HUES6 (cell line): ENCODE results near the gene CD4.

Source experiments
- H3K27ac ChIP-seq: 2 replicates; pipeline ENCODE4 v1.7.0; 2013; ENCODE audit warnings: low read depth, mild to moderate bottlenecking, low read length, inconsistent platforms
- H3K27me3 ChIP-seq: 2 replicates; pipeline ENCODE4 v1.6.1; 2013; ENCODE audit warnings: low read length; ENCODE audit not compliant: control insufficient read depth, insufficient read depth
- H3K36me3 ChIP-seq: 2 replicates; pipeline ENCODE4 v1.6.1; 2013; ENCODE audit warnings: low read length; ENCODE audit not compliant: control insufficient read depth, insufficient read depth
- H3K4me1 ChIP-seq: 2 replicates; pipeline ENCODE4 v1.6.1; 2013; ENCODE audit warnings: low read length; ENCODE audit not compliant: control insufficient read depth, insufficient read depth
- H3K4me3 ChIP-seq: 2 replicates; pipeline ENCODE4 v1.5.1; 2013; ENCODE audit warnings: low read depth, low read length
- H3K9ac ChIP-seq: one replicate; pipeline ENCODE4 v1.6.1; 2013; ENCODE audit warnings: mild to moderate bottlenecking, low read length
- H3K9me3 ChIP-seq: 2 replicates; pipeline ENCODE4 v1.6.1; 2013; ENCODE audit warnings: low read depth, low read length; ENCODE audit not compliant: control insufficient read depth, insufficient read depth

CD4 gene

DNA sequence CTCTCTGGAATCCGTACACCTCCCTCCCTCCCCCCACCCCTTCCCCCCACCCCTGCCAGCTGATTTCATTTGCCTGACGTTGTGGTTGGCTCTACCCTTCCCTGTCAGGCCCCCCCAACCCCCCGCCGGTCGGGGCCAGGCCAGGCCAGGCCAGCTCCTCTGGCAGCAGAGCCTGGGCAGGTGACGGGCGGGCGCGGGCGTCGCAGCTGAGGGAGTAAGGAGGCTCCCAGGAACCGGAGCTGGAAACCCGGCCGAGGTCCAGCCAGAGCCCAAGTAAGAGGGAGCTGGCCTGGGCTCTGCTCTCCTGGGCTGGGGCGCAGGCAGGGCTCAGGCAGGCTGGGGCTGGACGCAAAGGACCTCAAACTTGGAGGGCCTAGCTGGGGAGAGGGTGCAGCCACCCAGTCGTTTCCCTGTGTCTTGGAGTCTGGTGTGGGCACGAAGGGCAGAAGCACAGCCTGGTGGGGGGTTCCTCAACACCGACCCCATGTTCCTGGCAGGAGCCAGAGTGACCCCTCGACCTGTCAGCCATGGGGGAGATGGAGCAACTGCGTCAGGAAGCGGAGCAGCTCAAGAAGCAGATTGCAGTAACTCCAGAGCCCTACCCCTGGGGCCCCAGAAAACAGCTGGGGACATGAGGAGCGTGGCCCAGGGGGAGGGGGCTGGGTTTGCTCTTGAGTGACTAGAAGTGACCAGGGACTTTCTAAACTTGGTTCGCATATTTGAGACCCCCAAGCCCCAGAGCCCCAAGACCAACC is 51.6 kb downstream of the CD4 start, which contains the start of gene GNB3:
TSS of gene GNB3 (plus strand) at position 165 of the 755 bp plus-strand sequence. CDS start at position 528, 363 bp downstream.
- Histone ChIP-seq H3K9me3 (no peaks in the 10 kb centered on the region), H3K27me3 (no peaks in the 10 kb centered on the region), H3K4me1 (0 out of 2 replicates have a peak, but pooled peaks cover 2% of the 10 kb centered on the region), H3K4me3 (no peak within 1 kb of the TSS), H3K36me3 (peaks cover 76% of the 10 kb centered on the region), H3K27ac (no peak within 1 kb of the TSS), H3K9ac (no peak within 1 kb of the TSS)

DNA sequence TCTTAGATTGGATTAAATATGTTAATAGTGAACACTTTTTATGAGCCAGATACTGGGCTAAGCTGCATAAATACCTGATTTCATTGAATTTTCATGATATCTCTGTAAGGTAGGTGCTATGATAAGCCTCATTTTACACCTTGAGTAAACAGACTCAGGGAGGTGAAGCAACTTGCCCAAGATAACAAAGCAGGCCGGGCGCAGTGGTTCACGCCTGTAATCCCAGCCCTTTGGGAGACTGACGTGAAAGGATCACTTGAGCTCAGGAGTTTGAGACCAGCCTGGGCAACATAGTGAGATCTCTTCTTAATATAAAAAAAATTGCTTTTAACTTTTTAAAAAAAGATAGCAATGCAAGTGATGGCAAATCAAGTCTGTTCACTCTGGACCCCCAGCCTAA is 52.7 kb downstream of the CD4 start:
- Histone ChIP-seq H3K4me3 (no peak overlapping the region), H3K4me1 (0 out of 2 replicates have a peak, but pooled peaks cover 2% of the 10 kb centered on the region), H3K36me3 (peaks cover 77% of the 10 kb centered on the region), H3K27ac (no peak overlapping the region), H3K9me3 (no peaks in the 10 kb centered on the region), H3K27me3 (no peaks in the 10 kb centered on the region), H3K9ac (no peak overlapping the region)

DNA sequence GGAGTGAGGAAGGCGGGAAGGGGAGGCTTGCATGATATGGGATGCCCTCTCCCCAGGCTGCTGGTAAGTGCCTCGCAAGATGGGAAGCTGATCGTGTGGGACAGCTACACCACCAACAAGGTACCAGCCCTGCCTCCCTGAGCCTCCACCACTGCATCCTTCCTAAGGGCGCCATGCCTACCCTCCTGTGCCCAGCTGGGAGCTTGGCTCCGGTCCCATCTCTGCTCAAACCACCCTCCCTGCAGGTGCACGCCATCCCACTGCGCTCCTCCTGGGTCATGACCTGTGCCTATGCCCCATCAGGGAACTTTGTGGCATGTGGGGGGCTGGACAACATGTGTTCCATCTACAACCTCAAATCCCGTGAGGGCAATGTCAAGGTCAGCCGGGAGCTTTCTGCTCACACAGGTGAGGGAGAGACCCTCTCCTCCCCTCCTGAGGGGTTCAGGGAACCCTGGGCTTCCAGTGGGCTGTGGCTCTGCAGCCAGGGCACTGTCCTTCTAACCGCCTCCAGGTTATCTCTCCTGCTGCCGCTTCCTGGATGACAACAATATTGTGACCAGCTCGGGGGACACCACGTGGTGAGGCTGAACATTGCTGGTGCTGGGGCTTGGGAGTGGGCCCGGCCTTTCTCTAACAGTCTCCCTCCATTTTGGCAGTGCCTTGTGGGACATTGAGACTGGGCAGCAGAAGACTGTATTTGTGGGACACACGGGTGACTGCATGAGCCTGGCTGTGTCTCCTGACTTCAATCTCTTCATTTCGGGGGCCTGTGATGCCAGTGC is 54.0 kb downstream of the CD4 start:
- Histone ChIP-seq H3K36me3 (peaks cover 75% of the 10 kb centered on the region), H3K4me1 (0 out of 2 replicates have a peak, but pooled peaks cover 2% of the 10 kb centered on the region), H3K9me3 (no peaks in the 10 kb centered on the region), H3K27ac (no peak overlapping the region), H3K9ac (no peak overlapping the region), H3K4me3 (no peak overlapping the region), H3K27me3 (no peaks in the 10 kb centered on the region)

DNA sequence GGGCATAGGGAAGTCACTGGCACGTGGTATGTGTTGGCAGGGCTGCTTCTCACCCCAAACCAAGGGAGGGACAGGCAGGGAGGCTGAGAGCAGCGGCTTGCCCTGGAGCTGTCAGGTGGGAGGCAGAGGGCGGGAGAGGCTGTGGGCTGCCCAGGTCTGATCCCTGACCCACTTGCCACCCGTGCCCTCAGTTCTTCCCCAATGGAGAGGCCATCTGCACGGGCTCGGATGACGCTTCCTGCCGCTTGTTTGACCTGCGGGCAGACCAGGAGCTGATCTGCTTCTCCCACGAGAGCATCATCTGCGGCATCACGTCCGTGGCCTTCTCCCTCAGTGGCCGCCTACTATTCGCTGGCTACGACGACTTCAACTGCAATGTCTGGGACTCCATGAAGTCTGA is 56.1 kb downstream of the CD4 start:
- H3K4me3 ChIP-seq, result no peak overlapping the region
- H3K27me3 ChIP-seq, result no peaks in the 10 kb centered on the region
- H3K9me3 ChIP-seq, result no peaks in the 10 kb centered on the region
- H3K4me1 ChIP-seq, result 0 out of 2 replicates have a peak, but pooled peaks cover 5% of the 10 kb centered on the region
- H3K36me3 ChIP-seq, result peaks cover 75% of the 10 kb centered on the region
- H3K27ac ChIP-seq, result no peak overlapping the region
- H3K9ac ChIP-seq, result no peak overlapping the region

DNA sequence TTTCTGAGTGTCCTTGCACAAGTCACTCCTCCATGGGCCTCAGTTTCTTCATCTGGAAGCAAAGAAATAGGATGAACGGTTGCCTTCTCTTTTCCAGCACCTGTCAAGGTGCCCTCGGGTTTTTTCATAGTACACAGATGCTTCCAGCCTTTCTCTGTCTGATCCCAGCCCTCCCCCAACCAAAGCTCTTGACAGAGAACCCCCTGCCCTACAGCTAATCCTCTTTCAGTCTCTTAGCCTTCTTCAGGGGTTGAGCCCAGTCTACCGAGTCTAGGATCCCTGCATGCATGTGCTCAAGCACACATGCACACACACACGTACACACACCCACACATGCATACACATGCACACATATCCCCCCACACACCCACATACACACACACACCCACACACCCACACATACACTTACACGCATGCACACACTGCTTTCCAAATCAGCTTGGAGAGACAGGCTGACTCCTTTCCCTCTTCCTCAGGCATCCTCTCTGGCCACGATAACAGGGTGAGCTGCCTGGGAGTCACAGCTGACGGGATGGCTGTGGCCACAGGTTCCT is 57.1 kb downstream of the CD4 start:
- Histone ChIP-seq H3K4me3 (no peak overlapping the region), H3K27ac (no peak overlapping the region), H3K9ac (no peak overlapping the region), H3K27me3 (no peaks in the 10 kb centered on the region), H3K36me3 (peaks cover 75% of the 10 kb centered on the region), H3K9me3 (no peaks in the 10 kb centered on the region), H3K4me1 (0 out of 2 replicates have a peak, but pooled peaks cover 6% of the 10 kb centered on the region)

DNA sequence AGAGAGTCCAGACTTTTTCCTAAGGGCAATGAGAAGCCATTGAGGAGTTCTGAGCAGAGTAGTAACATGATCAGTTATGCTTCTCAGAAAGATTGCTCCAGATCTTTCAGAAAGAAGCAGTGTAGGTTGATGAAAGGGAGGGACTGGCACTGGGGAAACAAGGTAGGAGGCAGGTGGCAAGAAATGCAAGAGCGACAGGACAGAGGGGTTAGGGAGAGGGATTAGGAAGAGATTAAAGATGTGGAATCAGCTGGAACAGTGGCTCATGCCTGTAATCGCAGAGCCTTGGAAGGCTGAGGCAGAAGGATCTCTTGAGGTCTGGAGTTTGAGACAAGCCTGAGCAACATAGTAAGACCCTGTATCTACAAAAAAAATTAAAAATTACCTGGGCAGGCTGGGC is 58.3 kb downstream of the CD4 start:
- no peak overlapping the region for H3K4me3 ChIP-seq
- H3K4me1 ChIP-seq, result 0 out of 2 replicates have a peak, but pooled peaks cover 6% of the 10 kb centered on the region
- no peak overlapping the region for H3K27ac ChIP-seq
- H3K9ac ChIP-seq, result no peak overlapping the region
- H3K36me3 ChIP-seq, result peaks cover 67% of the 10 kb centered on the region
- no peaks in the 10 kb centered on the region for H3K9me3 ChIP-seq
- H3K27me3 ChIP-seq, result no peaks in the 10 kb centered on the region

DNA sequence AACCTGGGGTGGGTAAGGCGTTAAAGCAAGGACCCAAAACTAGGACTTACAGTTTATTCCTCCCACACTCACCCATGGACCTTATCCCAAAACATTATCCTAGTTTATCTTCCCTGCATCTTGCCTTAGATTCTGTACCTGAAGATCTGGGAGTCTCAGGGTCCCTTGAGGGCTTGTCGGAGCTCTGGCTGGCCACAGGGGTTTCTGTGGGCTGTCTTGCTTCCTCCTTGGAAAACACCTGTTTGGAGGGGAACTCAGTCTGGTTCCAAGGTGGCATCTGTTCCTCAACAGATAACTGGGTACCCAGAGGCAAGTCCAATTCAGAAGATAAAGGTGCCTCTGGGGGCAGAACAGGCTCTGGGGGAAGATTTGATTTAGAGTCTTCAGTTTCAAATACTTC is 60.1 kb downstream of the CD4 start:
- Histone ChIP-seq H3K27ac (no peak overlapping the region), H3K4me1 (peaks cover 12% of the 10 kb centered on the region), H3K27me3 (no peaks in the 10 kb centered on the region), H3K36me3 (peaks cover 57% of the 10 kb centered on the region), H3K4me3 (no peak overlapping the region), H3K9ac (no peak overlapping the region), H3K9me3 (no peaks in the 10 kb centered on the region)

DNA sequence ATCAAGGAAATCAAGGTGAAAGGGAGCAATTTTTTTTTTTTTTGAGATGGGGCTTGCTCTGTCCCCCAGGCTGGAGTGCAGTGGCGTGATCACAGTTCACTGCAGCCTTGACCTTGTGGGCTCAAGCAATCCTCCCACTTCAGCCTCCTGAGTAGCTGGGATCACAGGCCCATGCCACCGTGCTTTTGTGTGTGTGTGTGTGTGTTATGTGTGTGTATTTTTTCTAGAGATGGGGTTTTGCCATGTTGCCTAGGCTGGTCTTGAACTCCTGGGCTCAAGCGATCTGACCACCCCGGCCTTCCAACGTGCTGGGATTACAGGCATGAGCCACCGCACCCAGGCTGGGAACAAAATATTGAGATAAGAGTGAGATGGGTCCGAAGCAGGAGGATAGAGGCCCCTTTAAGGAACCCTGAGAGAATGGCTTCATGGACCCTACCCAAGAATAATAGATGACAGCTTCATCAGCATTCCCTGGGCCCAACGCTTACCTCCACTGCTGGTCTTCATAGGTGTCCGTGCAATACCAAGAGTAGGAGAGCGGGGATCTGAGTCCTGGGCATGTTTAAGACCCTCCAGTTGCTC is 60.7 kb downstream of the CD4 start:
- H3K9ac ChIP-seq, result peak overlapping the region; percentile 76
- H3K36me3 ChIP-seq, result peaks cover 51% of the 10 kb centered on the region
- H3K4me3 ChIP-seq, result peak overlapping the region; percentile 83
- no peak overlapping the region for H3K27ac ChIP-seq
- H3K9me3 ChIP-seq, result no peaks in the 10 kb centered on the region
- H3K4me1 ChIP-seq, result peaks cover 12% of the 10 kb centered on the region
- H3K27me3 ChIP-seq, result no peaks in the 10 kb centered on the region

DNA sequence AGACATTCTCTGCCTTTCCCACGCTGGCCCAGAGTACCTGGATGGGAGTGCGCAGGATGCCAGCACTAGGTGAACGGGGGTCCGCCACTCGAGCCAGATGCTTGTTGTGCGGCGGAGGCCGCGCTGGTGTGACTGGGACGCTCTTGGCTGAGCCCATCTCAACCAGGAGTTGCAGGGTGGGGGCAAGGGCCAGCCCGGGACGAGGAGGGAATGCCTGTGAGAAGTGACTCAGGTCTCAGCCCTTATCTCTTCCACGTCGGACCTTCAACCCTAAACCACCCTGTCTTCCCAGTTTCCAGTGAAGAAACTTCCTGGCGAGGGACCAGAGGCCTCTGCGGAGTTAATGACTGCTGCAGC is 61.4 kb downstream of the CD4 start:
- H3K4me3 ChIP-seq, result peak overlapping the region; percentile 83
- no peak overlapping the region for H3K27ac ChIP-seq
- H3K27me3 ChIP-seq, result no peaks in the 10 kb centered on the region
- H3K9ac ChIP-seq, result peak overlapping the region; percentile 76
- H3K4me1 ChIP-seq, result peaks cover 12% of the 10 kb centered on the region
- peaks cover 48% of the 10 kb centered on the region for H3K36me3 ChIP-seq
- H3K9me3 ChIP-seq, result no peaks in the 10 kb centered on the region

DNA sequence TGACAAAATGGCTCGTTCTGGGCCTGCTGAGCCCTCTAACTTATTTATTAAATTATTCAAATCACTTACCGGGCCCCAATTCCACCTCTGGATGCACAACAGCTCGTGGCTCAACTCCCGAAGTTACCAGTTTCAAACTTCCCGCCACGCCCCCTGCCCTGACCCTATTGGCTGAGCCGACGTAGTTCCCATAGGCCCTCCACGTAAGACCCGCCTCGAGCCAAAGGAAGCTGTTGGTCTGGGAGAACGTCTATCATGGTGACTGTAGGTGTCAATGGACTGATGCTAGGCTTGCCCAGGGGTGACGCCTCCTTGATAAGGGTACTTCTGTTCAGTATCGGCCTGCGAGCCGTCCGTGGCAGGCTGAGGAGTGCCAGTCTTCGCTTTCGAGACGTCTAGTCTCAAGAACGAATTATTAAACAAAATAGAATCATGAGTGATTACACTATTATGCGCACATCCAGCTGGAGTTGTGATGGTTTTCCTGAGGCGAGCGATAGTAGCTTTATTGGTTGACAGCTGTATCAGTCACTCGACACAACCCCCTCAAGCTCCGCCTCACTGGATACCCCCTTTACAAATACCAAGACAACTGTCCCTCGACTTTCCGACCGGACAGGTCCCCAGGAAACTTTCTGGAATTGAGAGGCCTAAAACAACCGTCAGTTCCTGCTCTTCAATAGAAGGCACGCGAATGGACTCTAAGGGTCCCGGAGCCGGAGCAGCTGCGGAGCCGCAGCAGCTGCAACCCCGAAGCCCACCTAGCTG is 62.0 kb downstream of the CD4 start, which contains the start of gene CDCA3:
TSS of gene CDCA3 (minus strand) at position 134 of the 768 bp plus-strand sequence. CDS start 334 bp downstream, outside the sequence.
- Histone ChIP-seq H3K4me3 (peak within 1 kb of the TSS; percentile 83), H3K36me3 (peaks cover 48% of the 10 kb centered on the region), H3K4me1 (peaks cover 12% of the 10 kb centered on the region), H3K27me3 (no peaks in the 10 kb centered on the region), H3K9ac (peak within 1 kb of the TSS; percentile 82), H3K27ac (no peak within 1 kb of the TSS), H3K9me3 (no peaks in the 10 kb centered on the region)
